Measurements from ENCODE around the gene PFN1. TPM values are rescaled to one million over a fixed set of nuclear protein-coding genes. Genes with fewer than 3 reads are reported as not detected.
"Not testable (repeated sequence)": the region's sequence is repeated elsewhere in the genome, so short reads cannot be mapped to it uniquely, and the experiment has no call there.

The PFN1 gene
- total and polyA plus RNA-seq, 2 of the 8 experiments (the other 6 are each of a cell fraction or from before 2014, with no cell fraction given), result 1,355 to 1,949 TPM

- TF ChIP-seq MAFK (IDR thresholded peaks at IDR 0.05; ENCODE audit: low read depth, low read length) (no peak), PHF8 (conservative IDR thresholded peaks at IDR 0.05; ENCODE audit: low read depth, low read length) (no peak)
Observed at GRCh38 chr17:4928881-4929280, 19.4 kb downstream of the PFN1 start (continued).

GRCh38 chr17:4926577-4927335 lies 21.6 kb downstream of the PFN1 start:
- H3K79me1 ChIP-seq (ENCODE audit: low read depth, low read length); H3K9ac ChIP-seq (replicated peaks in 1 of 4; ENCODE audit: extremely low read depth in 1 of 4, low read depth in 3 of 4, low read length in 3 of 4); H2AFZ ChIP-seq (ENCODE audit: low read length); DNase-seq (ENCODE audit: low read depth in 1 of 2, low spot score in 2 of 2); H2BK15ac ChIP-seq (ENCODE audit: low read length); H3K4ac ChIP-seq (replicated peaks; ENCODE audit: insufficient read length, low read depth, low read length); H4K5ac ChIP-seq (ENCODE audit: insufficient read length, low read depth, low read length); H3K36me3 ChIP-seq (ENCODE audit: control insufficient read depth in 2 of 4, insufficient read depth in 4 of 4, low read length in 3 of 4); H3K4me3 ChIP-seq (ENCODE audit: extremely low read depth in 1 of 4, insufficient read depth in 2 of 4, low read depth in 3 of 4, low read length in 4 of 4); H3K4me2 ChIP-seq (ENCODE audit: insufficient read depth in 1 of 2, low read depth in 2 of 2, low read length in 2 of 2); H3K14ac ChIP-seq (ENCODE audit: insufficient read length); H4K91ac ChIP-seq (replicated peaks; ENCODE audit: insufficient read length, low read length); H3K79me2 ChIP-seq (ENCODE audit: control insufficient read depth in 1 of 2, insufficient read depth in 2 of 2, low read length in 2 of 2); H3K18ac ChIP-seq (ENCODE audit: extremely low read depth, low read length); H4K8ac ChIP-seq (ENCODE audit: extremely low read depth, insufficient read depth, low read length); H2BK120ac ChIP-seq (replicated peaks; ENCODE audit: low read depth, low read length); H3K27ac ChIP-seq (ENCODE audit: low read depth, low read length); H3K23ac ChIP-seq (ENCODE audit: insufficient read length); H4K20me1 ChIP-seq (replicated peaks in 1 of 2; ENCODE audit: control insufficient read depth in 1 of 2, insufficient read depth in 2 of 2, low read length in 2 of 2); H2BK5ac ChIP-seq (ENCODE audit: low read depth, low read length); H2AK5ac ChIP-seq (ENCODE audit: low read depth, low read length); H3K27me3 ChIP-seq (replicated peaks in 1 of 4; ENCODE audit: control insufficient read depth in 3 of 4, extremely low read depth in 1 of 4, insufficient read depth in 3 of 4, low read length in 3 of 4); FAIRE-seq; H3K9me3 ChIP-seq (ENCODE audit: insufficient read depth in 2 of 2, low read depth in 1 of 2, low read length in 1 of 2); H2BK12ac ChIP-seq (ENCODE audit: low read depth, low read length); H3K56ac ChIP-seq (replicated peaks; ENCODE audit: insufficient read length, low read depth, low read length); H3K4me1 ChIP-seq (replicated peaks in 1 of 4; ENCODE audit: control insufficient read depth in 3 of 4, insufficient read depth in 4 of 4, low read length in 3 of 4); H3K23me2 ChIP-seq (ENCODE audit: low read depth, low read length); H2BK20ac ChIP-seq (ENCODE audit: low read length): not testable (repeated sequence)
- CTCF ChIA-PET (ENCODE audit: partially characterized antibody), result interaction anchor here (0.9 kb wide), 1 partner anchor 17 kb away, joined by 4 read pairs; no protein-coding TSS in a partner anchor
- 84% methylated on average over 19 of the region's 24 CpGs; no CpG with 5 or more reads in 1 of the 2 experiments for WGBS, 2 experiments (ENCODE audit: extremely low coverage in 1 of 2, insufficient coverage in 1 of 2, insufficient read length in 1 of 2, insufficient replicate concordance in 2 of 2, low coverage in 1 of 2, low lambda C conversion rate in 2 of 2, missing lambda C conversion rate in 1 of 2)
- POLR2A ChIA-PET (ENCODE audit: partially characterized antibody), result interaction anchor here (0.6 to 7.3 kb wide), 11 partner anchors 8 to 180 kb away, joined by 3 to 60 read pairs (median 3); partner anchors contain the start of genes RNF167 and SLC25A11

All from H1 (cell line).